ENCODE data around the gene LTB4R2.

LTB4R2 gene

DNA sequence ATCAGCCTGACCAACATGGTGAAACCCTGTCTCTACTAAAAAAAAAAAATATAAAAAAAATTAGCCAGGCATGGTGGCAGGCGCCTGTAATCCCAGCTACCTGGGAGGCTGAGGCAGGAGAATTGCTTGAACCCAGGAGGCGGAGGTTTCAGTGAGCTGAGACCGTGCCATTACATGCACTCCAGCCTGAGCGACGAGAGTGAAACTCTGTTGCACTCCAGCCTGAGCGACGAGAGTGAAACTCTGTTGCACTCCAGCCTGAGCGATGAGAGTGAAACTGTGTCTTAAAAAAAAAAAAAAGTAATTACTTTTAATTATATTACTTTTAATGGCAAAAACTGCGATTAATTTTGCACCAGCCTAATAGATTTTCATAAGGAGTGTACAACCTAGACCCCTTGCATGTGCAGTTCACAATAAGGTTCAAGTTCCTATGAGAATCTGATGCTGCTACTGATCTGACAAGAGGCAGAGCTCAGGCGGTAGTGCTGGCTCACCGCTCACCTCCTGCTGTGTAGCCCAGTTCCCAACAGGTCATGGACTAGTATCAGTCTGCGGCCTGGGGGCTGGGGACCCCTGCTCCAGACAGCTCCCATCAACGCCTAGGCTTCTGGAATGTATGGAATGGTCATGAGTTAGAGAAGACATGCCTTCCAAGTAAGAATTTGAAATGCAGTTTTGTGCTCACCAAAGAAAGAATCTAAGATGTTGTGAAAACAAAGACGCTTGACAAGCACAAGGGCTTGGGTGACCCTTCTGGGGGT lies 11.5 kb downstream of the LTB4R2 start:
- H3K4me3 ChIP-seq (ENCODE audit: control insufficient read depth, low read depth, low read length): no peak overlapping the region
- no peak for DNase-seq (ENCODE audit: low read depth)
- TF ChIP-seq, protein P1, sequence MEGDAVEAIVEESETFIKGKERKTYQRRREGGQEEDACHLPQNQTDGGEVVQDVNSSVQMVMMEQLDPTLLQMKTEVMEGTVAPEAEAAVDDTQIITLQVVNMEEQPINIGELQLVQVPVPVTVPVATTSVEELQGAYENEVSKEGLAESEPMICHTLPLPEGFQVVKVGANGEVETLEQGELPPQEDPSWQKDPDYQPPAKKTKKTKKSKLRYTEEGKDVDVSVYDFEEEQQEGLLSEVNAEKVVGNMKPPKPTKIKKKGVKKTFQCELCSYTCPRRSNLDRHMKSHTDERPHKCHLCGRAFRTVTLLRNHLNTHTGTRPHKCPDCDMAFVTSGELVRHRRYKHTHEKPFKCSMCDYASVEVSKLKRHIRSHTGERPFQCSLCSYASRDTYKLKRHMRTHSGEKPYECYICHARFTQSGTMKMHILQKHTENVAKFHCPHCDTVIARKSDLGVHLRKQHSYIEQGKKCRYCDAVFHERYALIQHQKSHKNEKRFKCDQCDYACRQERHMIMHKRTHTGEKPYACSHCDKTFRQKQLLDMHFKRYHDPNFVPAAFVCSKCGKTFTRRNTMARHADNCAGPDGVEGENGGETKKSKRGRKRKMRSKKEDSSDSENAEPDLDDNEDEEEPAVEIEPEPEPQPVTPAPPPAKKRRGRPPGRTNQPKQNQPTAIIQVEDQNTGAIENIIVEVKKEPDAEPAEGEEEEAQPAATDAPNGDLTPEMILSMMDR (conservative IDR thresholded peaks at IDR 0.05; ENCODE audit: control insufficient read depth, insufficient read depth, low read depth, low read length): no peak

DNA sequence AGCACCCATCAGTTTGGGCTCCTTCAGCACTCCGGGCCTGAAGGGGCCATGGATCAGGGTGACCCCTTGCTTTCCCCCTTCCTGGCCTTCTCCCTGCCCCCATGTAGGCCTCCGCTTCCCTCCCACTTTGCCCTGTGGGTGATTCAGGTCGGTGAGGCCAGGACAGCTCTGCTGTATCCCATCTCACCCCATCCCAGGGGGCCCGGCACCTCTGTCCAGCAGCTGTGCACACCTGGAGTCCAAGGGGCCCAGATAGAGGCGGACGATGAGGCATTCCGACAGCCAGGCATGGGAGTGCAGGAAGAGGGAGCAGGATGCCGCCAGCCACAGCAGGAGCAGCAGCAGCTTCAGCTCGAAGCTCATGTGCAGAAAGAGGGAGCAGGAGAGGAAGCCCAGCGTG lies 12.7 kb downstream of the LTB4R2 start:
- no peak overlapping the region for H3K4me3 ChIP-seq (ENCODE audit: control insufficient read depth, low read depth, low read length)
- DNase-seq (ENCODE audit: low read depth): no peak
- TF ChIP-seq, protein P1 (conservative IDR thresholded peaks at IDR 0.05; ENCODE audit: control insufficient read depth, insufficient read depth, low read depth, low read length): no peak

DNA sequence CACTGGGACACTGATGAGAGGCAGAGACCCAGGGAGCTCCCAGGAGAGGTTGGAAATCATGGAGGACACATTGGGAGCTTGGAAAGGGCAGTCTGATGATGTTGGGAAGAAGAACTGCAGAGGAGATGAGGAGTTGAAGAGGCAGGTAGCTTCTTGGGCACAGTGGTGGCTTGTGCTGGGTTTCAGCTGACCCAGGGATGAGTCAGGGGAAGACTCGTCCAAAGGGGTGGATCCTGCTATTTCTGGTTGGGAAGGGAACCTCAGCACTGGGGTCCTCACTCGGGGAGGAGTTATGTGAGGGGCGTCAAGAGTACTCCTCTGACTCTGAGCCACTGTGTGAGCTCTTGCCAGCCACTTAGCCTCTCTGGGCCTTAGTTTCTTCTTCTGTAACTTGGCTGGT lies 13.4 kb downstream of the LTB4R2 start:
- DNase-seq (ENCODE audit: low read depth): no peak
- TF ChIP-seq, protein P1 (conservative IDR thresholded peaks at IDR 0.05; ENCODE audit: control insufficient read depth, insufficient read depth, low read depth, low read length): no peak
- H3K4me3 ChIP-seq (ENCODE audit: control insufficient read depth, low read depth, low read length): no peak overlapping the region

DNA sequence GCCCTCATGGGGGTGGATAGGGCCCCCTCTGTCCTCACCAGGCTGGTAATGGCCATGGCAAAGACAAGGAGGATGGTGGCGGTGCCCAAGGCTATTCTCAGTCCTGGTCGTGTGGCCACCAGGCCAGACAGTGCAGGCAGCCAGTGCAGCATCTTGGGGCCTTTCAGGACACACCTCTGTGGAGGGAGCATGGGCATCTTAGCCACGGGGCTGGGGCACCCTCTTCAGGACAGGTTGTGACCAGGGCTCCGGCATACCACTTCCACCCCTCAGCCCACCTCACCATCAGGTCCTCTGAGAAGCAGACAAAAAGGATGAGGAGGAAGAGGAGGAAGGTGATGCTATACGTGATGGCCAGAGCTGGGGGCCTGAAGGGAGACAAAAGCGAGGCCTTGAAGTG lies 14.1 kb downstream of the LTB4R2 start:
- no peak overlapping the region for H3K4me3 ChIP-seq (ENCODE audit: control insufficient read depth, low read depth, low read length)
- DNase-seq (ENCODE audit: low read depth): no peak
- TF ChIP-seq, protein P1 (conservative IDR thresholded peaks at IDR 0.05; ENCODE audit: control insufficient read depth, insufficient read depth, low read depth, low read length): no peak

DNA sequence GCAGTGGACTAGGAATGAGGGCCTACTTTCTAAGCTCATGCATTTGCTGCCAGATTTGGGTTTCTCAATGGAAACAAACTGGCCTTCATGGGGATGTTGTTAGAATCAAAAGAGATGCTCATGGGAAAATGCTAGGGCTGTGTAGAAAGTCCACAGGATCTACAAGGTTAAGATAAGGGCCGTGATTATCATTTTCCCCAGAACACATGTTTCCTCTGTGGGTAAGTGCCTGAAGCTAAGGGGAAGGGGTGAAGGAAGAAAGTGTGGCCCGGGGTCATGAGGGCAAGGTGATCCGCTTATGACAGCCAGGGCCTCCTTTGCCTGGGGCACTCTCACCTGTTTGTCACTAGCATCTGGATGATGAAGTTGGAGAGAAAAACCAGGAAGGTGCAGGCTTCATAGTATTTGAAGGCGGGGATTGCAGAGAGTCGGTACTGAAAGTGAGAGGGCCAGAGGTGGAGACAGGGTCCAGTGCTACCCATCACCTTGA lies 15.1 kb downstream of the LTB4R2 start:
- TF ChIP-seq, protein P1 (conservative IDR thresholded peaks at IDR 0.05; ENCODE audit: control insufficient read depth, insufficient read depth, low read depth, low read length): no peak
- H3K4me3 ChIP-seq (ENCODE audit: control insufficient read depth, low read depth, low read length): no peak overlapping the region
- no peak for DNase-seq (ENCODE audit: low read depth)

DNA sequence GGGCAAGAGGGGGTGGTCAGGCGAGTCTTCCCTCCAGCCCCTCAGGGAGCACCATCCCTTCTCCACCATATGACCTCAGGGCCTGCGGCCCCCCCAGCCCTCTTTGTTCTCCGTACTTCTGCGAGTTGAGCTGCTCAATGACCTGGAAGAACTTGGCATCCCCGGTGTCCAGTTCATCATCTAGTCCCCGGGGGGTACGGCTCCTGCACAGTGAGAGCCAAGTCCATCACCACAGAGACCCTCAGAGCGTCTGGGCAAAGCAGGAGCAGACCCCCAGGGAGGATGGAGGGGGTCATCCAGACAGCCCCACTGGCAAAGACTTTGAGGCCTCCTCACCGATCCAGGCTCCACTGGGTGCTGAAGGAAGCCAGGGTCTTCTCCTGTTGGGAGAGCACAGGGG lies 16.0 kb downstream of the LTB4R2 start:
- DNase-seq (ENCODE audit: low read depth): no peak
- TF ChIP-seq, protein P1 (conservative IDR thresholded peaks at IDR 0.05; ENCODE audit: control insufficient read depth, insufficient read depth, low read depth, low read length): no peak

More for the DNA sequence above, 16.0 kb downstream of the LTB4R2 start:
- no peak overlapping the region for H3K4me3 ChIP-seq (ENCODE audit: control insufficient read depth, low read depth, low read length)

All from fibroblast of mammary gland (primary cell).